GM12874 (cell line): ENCODE results near the gene LPCAT4.

ENCODE experiments used
- TF ChIP-seq, protein P1 (sequence below): IDR thresholded peaks from 2 replicates; pipeline ENCODE4 v1.5.1; 2011; ENCODE audit warnings: low read depth, mild to moderate bottlenecking, control low read depth, low read length, moderate library complexity; ENCODE audit not compliant: insufficient read depth

Gene LPCAT4, protein sequence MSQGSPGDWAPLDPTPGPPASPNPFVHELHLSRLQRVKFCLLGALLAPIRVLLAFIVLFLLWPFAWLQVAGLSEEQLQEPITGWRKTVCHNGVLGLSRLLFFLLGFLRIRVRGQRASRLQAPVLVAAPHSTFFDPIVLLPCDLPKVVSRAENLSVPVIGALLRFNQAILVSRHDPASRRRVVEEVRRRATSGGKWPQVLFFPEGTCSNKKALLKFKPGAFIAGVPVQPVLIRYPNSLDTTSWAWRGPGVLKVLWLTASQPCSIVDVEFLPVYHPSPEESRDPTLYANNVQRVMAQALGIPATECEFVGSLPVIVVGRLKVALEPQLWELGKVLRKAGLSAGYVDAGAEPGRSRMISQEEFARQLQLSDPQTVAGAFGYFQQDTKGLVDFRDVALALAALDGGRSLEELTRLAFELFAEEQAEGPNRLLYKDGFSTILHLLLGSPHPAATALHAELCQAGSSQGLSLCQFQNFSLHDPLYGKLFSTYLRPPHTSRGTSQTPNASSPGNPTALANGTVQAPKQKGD

DNA sequence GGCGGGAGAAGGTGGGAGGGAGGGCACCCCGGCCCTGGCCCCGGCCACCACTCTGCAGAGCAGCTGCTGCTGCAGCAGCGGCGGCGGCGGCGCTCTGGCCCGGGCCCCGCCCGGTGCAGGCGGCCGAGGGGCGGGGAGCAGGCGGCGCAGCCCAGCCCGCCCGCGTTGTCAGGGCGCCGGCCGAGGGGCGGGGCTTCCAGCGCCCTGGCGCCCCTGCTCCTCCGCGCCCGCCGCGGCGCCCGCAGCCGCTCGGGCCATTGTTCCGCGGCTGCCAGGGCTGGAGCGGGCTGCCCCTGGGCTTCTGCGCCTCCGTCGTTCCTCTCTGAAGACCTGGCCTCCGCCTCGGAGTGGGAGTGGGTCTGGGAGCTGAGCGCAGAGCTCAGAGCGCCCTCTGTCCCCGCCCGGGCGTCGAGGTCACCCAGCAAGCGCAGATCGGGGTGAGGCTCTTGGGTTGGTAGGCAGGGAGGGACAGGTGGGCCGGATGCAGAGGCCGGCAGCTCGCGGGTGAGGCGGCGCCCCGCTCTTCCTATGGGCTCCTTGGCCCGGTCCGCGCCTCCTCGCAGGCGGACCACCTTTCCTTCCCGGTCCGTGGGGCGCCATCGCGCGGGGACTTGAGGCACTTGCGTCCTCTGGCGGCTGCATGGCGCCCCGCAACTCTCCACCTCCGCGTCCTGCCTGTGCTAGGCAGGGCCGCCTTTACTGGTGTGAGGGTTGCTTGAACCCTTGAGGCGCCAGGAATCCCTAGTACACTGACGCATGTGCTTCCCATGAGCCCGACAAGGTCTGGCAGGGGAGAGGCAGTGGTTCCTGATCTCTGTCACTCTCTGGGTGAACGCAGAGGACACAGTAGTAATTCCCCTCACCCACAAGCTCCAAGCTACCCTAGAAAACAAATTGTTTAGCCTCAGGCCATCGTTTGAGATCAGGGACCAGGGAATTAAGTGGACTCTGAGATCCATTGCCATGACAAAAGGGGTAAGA is at the start of gene LPCAT4:
Gene LPCAT4 (minus strand): TSS at position 96 of the 981 bp plus-strand sequence. CDS start 96 bp downstream, outside the sequence.
- TF ChIP-seq, protein P1, sequence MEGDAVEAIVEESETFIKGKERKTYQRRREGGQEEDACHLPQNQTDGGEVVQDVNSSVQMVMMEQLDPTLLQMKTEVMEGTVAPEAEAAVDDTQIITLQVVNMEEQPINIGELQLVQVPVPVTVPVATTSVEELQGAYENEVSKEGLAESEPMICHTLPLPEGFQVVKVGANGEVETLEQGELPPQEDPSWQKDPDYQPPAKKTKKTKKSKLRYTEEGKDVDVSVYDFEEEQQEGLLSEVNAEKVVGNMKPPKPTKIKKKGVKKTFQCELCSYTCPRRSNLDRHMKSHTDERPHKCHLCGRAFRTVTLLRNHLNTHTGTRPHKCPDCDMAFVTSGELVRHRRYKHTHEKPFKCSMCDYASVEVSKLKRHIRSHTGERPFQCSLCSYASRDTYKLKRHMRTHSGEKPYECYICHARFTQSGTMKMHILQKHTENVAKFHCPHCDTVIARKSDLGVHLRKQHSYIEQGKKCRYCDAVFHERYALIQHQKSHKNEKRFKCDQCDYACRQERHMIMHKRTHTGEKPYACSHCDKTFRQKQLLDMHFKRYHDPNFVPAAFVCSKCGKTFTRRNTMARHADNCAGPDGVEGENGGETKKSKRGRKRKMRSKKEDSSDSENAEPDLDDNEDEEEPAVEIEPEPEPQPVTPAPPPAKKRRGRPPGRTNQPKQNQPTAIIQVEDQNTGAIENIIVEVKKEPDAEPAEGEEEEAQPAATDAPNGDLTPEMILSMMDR = peak; percentile 98

DNA sequence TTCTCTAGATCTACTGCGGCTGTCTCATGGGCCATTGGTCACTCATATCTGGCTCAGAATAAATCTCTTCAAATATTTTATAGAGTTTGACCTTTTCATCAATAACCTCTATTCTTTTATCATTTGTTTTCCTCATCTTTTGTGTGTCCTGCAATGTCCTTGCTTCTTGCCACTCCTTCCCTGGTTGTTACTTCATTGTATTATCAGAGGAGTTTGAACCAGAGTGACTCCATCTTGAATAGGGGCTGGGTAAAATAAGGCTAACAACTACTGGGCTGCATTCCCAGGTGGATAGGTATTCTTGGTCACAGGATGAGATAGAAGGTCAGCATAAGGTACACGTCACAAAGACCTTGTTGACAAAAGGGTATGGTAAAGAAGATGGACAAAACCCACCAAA is 9.9 kb upstream of the LPCAT4 start:
- TF ChIP-seq, protein P1 = no peak

DNA sequence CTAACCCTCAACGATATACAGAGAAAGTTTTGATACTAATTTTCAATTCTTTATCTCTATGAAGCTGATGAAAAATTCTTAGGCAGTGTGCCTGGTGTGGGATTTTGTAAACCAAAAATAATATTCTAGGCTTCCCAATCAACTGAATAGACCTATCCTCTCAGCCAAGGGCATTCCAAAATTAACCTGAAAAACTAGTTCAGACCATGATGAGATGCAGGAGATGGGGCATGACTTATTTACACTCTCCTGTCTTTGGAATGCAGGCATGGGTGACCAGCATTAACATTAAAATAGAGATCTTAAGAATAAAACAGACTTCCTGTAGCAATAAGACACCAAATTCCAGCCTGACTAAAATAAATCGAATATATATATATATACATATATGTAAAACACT is 7.8 kb upstream of the LPCAT4 start:
- TF ChIP-seq, protein P1 = no peak

DNA sequence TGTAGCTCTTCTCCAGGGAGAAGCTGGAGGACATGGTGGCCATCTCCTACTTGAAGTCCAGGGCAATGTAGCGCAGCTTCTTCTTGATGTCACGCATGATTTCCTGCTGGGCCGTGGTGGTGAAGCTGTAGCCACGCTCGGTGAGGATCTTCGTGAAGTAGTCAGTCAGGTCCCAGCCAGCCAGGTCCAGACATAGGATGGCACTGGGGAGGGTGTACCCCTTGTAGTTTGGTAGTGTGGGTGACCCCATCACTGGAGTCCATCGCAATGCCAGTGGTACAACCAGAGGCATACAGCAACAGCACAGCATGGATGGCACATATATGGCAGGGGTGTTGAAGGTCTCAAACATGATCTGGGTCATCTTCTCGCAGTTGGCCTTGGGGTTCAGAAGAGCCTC is 7.0 kb upstream of the LPCAT4 start:
- TF ChIP-seq, protein P1 = no peak

DNA sequence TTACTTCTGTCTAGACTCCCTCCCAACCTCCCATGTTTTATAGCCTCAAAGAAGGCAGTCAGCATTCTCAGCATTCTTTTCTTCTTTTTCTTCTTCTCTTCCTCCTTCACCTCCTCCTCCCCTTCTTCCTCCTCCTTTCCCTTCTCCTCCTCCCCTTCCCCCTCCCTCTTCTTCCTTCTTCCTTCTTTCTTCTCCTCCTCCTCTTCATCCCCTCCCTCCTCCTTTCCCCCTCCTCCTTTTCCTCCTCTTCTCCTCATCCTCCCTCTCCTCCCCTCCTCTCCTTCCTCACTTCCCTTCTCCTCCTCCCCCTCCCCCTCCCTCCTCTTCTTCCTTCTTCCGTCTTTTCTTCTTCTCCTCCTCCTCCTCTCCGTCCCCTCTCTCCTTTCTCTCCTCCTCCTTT is 3.6 kb upstream of the LPCAT4 start:
- TF ChIP-seq, protein P1 = no peak

DNA sequence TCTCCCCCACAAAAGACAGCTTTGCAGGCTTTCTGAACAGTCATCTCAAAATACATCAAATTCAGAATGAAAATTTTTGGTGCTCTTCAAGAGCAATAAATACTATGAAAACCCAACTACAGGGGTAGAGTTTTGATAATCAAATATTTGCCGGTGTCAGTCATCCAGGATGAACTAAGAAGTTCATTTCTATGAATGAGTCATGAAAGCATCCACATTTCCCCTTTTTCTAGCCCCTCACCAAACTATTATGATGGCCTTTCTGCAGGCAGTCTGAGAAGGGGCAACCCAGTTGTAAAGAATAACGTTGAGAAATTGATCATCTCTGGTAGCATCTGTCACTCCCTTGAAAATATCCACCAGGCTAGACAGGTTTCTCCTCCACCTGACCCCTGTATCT is 3.1 kb upstream of the LPCAT4 start:
- TF ChIP-seq, protein P1 = no peak

DNA sequence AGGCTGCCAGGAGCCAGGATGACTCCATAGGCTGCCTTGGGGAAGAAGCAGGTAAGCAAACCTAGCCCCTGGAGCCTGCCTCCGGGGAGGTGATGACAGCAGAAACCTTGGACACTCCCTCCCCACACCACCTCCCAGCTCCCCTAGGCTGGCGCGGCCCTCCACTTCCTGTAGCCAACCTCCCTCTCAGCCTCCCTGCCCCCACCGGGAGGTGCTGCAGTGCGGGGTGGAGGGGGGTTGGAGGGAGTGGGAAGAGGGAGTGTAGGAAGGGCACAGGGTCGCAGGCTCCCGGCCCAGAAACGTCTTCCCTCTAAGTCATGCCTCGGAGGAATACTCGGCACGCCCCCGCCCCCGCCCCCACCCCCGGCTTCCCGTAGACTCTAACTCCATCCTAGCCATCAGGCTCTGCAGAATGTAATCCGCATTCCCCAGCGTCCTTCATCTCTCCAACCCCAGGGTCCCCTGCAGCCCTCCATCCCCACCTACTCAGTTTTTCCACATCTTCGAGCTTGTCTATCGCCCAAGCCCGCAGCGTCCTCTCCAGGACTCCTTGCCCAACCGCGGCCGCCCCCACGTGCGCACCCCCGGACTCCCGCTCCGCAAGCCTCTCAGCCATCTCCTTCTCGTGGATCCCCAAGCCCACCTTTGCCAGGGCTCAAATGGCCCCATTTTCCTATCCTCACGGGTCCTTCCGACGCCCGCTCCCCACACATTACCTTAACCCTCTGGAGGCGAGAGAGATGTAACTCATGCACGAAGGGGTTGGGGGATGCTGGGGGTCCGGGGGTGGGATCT is 528 bp downstream of the LPCAT4 start:
- TF ChIP-seq, protein P1 = 0 out of 2 replicates have a peak, but pooled peaks have one; percentile 4
